GM18868 (cell line): ENCODE results near the gene CRACR2A.

Experiments used
- ATAC-seq: cut with Tn5 transposase; IDR thresholded peaks from one replicate; pipeline ENCODE4 v1.9.1; 2021; ENCODE audit warnings: mild to moderate bottlenecking, moderate library complexity; ENCODE audit not compliant: unreplicated experiment

Gene CRACR2A

DNA sequence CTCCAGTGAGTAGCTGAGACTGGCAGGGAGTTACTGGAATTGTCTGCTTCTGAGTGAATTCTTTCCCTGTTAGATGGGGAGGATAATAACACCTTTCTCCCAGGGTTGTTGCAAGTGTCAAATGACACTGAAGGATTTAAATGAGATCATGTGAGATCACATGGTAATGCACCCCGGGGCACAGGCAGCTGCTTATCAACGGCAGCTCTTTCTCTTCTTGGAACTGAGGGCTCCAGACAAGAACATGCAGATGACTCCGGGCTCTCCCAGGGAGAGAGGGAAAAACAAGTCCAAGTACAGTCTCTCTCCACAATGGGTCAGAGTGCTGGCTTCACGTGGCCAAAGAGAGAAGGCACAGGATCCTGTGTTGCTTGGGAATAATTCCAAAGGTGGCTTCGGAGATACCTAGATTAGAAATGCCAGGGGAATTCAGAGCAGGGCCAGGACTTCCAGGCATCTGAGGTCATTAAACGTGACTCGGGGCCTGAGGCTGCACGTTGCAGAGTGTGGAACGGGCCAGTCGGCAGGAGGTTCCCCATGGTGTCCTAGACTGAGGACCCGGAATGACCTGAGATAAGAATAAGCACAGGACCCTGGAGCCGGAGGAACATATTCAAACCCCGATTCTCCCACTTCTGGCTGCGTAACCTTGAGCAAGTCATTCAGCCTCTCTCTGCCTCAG lies 152.7 kb downstream of the CRACR2A start:
- no peak for ATAC-seq

GRCh38 chr12:3598896-3599860 lies 153.7 kb downstream of the CRACR2A start:
- no peak for ATAC-seq

GRCh38 chr12:3597526-3598210 lies 155.2 kb downstream of the CRACR2A start:
- ATAC-seq: no peak

DNA sequence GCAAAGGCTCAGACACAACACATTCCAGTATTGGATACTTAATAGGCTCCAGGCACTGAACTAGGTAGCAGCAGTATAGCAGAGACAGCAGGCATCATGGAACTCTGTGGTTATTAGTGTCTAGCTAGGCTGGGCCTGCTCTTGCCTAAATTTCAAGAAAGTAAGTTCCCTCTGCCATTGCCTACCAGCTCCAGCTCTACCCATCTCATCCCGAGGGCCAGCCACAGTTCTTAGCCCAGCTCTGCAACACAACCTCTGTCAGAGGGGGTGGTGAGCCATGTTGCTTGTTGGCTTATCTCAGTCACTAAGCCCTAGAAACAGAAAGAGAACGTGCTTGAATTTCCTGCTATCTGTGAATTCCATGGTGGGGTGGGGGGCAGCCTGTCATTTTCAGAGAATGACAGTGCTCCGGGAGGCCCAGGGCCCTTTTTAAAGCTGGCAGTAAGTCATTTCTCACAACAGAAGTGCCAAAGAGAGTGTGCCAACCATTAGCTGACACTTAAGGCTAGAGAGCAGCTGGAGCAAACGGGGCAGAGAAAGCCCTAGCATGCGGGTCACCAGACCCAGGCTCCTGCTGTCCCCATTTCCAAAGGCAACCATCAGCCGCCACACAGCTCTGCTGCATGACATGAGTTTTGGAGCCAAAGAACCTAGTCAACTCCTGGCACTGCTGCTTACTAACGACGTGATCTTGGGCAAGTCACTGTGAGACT lies 156.1 kb downstream of the CRACR2A start:
- no peak for ATAC-seq

DNA sequence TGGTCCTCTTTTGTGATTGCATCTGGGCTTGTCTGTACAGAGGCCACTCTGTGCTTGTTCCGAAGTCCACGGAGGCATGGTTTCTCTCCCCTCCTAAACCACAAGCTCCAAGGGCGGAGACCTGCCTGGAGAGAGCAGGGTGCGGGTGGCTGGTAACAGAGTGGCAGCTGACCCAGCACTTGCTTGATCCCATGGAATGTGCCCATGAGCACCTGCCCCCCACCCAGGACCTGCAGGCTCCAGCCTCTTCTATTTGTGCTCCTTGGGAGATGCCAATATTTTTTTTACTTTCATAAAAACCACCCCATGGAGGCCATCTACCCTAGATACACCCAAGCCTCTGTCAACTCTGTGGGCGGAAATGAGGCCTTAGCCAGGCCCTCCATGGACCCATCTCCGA lies 157.2 kb downstream of the CRACR2A start:
- no peak for ATAC-seq

GRCh38 chr12:3594966-3595365 lies 157.9 kb downstream of the CRACR2A start:
- ATAC-seq: no peak

- no peak for ATAC-seq
Measured at GRCh38 chr12:3593906-3594483, 158.9 kb downstream of the CRACR2A start.

- no peak for ATAC-seq
Measured at GRCh38 chr12:3592856-3593625, 159.9 kb downstream of the CRACR2A start.

DNA sequence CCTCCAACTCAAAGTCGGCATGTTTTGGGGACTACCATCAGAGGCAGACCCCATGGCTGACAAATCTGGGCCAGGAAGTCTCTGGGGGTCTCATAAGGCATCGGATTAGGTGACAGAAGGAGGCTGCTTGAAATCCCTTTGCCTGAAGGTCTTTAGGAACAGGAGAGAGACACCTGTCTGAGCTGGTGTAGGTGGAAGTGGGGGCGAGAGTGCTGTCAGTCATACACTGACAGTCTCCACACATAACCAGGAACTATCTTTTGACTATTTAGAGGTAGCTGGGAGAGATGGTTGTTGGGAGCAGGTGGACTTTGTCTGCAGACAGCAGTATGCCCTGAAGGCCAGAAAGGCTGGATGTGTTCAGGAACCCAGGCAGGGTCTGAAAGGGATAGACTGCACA lies 163.2 kb downstream of the CRACR2A start:
- ATAC-seq: no peak

- ATAC-seq: no peak
Measured at GRCh38 chr12:3587402-3588013, 165.4 kb downstream of the CRACR2A start.

- no peak for ATAC-seq
Measured at GRCh38 chr12:3583656-3584334, 169.1 kb downstream of the CRACR2A start.

- no peak for ATAC-seq
Measured at GRCh38 chr12:3580094-3580749, 172.7 kb downstream of the CRACR2A start.

- ATAC-seq: no peak
Measured at GRCh38 chr12:3579446-3580093, 173.3 kb downstream of the CRACR2A start.

- ATAC-seq: no peak
Measured at GRCh38 chr12:3578557-3578956, 174.4 kb downstream of the CRACR2A start.

- no peak for ATAC-seq
Measured at GRCh38 chr12:3576891-3577290, 176.0 kb downstream of the CRACR2A start.

GRCh38 chr12:3574986-3575385 lies 177.9 kb downstream of the CRACR2A start:
- no peak for ATAC-seq

DNA sequence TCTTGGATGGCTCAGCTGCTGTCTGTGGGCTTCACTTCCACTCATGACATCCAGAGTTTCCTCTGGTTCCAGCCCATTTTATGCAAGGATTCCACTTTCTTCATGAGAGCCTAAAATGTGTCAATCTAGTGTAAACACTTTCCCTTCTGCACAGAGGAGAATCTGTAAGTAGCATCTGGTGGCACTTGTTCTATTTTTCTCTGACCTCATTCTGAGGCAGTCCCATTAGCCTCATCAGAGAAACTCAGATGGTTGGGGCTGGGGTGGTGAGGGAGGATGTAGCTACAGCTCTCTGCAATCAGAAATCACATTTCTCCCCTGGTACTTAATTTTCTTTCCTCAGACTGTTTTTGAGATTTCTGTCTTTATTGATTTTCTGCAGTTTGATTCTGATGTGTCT lies 180.3 kb downstream of the CRACR2A start:
- ATAC-seq: no peak

DNA sequence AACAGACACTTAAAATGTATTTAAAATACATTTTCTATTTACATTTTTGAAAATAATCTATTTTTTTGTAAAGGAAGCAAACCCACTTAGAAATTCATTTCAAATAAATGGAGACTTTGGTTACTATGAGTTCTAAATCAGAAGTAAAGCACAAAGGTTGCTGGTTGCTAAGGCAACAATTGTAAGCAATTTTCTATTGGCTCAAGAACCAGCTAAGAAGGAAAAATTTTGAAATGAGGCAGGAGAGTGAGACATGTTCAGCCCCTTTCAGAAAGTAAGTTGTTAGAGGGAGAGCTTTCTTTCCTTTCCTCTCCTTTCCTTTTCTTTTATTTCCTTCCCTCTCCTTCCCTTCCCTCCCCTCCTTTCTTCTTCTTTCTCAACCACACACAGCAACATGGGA lies 181.2 kb downstream of the CRACR2A start:
- no peak for ATAC-seq
